ENCODE results near the gene RLBP1. TPM values are rescaled to one million over a fixed set of nuclear protein-coding genes. Genes with fewer than 3 reads are reported as not detected.

Gene RLBP1
- total and polyA plus RNA-seq, 2 of the 13 experiments (the other 11 are each of a cell fraction or from before 2014, with no cell fraction given), result 0.07 TPM; not detected in 1

DNA sequence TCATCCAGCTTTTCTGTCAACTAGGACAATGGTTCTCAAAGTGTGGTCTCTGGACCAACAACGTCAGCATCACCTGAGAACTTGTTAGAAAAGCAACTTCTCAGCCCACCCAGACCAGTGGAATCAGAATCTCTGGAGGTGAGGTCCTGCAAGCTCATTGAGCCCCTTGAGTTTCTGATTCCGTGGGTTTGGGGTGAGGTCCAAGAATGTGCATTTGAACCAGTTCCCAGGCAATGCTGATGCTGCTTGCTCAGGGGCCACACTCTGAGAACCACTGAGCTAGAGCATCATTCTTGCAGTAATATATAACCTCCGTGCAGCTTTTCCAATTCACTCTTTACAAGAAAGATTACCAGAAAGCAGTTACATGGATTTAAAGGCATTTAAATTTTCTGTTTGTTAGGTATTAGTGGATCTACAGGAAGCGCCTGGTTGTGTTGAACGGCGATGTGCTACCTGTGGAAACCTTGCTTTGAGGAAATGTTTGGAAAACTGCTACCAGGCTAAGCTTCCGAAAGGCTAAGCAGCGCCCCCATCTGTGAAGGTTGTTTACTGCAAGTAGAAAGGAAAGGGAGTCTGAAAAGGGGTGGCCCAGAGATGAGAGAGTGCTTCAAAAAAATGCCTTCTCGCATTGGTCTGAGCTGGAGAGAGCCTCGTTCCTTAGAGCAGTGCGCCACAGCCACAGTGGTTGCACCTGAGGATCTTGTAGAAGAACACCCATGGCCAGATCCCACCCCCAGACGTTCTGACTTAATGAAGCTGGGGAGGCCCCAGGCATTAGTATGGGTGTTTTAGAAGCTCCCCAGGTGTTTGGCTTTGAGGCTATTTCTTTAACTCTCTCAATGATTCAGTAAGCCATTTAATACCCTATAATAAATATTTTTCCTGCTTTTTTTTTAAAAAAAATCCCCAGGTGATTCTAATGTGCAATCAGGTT, 50.0 kb downstream of the RLBP1 start (continued):
- TF ChIP-seq SALL2 (CRISPR knock-in tag; IDR thresholded peaks at IDR 0.05) (no peak), CENPT (CRISPR knock-in tag; IDR thresholded peaks at IDR 0.05; ENCODE audit: low read depth) (no peak), ZNF430 (CRISPR knock-in tag; IDR thresholded peaks at IDR 0.05) (no peak), REST (IDR thresholded peaks at IDR 0.05; ENCODE audit: borderline replicate concordance in 1 of 2, low read depth in 1 of 2, low read length in 2 of 2) (no peak), NFKB2 (CRISPR knock-in tag; IDR thresholded peaks at IDR 0.05; ENCODE audit: borderline replicate concordance) (no peak), RORA (CRISPR knock-in tag; IDR thresholded peaks at IDR 0.05) (no peak), ZMAT3 (CRISPR knock-in tag; conservative IDR thresholded peaks at IDR 0.05) (no peak), POLR2G (IDR thresholded peaks at IDR 0.05; ENCODE audit: low read depth, low read length) (no peak), KMT2B (CRISPR knock-in tag; IDR thresholded peaks at IDR 0.05) (no peak), MED1 (CRISPR knock-in tag; IDR thresholded peaks at IDR 0.05) (0 out of 2 replicates have a peak, but pooled peaks have one; percentile 21), RXRB (CRISPR knock-in tag; IDR thresholded peaks at IDR 0.05; ENCODE audit: borderline replicate concordance) (0 out of 2 replicates have a peak, but pooled peaks have one; percentile 38), ZNF263 (CRISPR knock-in tag; IDR thresholded peaks at IDR 0.05) (no peak), HNRNPH1 (optimal IDR thresholded peaks at IDR 0.05; ENCODE audit: low read depth, low read length) (no peak), ZNF816 (CRISPR knock-in tag; IDR thresholded peaks at IDR 0.05; ENCODE audit: borderline replicate concordance) (no peak), SIX1 (CRISPR knock-in tag; IDR thresholded peaks at IDR 0.05; ENCODE audit: borderline replicate concordance) (no peak)
- TF ChIP-seq, protein P1, sequence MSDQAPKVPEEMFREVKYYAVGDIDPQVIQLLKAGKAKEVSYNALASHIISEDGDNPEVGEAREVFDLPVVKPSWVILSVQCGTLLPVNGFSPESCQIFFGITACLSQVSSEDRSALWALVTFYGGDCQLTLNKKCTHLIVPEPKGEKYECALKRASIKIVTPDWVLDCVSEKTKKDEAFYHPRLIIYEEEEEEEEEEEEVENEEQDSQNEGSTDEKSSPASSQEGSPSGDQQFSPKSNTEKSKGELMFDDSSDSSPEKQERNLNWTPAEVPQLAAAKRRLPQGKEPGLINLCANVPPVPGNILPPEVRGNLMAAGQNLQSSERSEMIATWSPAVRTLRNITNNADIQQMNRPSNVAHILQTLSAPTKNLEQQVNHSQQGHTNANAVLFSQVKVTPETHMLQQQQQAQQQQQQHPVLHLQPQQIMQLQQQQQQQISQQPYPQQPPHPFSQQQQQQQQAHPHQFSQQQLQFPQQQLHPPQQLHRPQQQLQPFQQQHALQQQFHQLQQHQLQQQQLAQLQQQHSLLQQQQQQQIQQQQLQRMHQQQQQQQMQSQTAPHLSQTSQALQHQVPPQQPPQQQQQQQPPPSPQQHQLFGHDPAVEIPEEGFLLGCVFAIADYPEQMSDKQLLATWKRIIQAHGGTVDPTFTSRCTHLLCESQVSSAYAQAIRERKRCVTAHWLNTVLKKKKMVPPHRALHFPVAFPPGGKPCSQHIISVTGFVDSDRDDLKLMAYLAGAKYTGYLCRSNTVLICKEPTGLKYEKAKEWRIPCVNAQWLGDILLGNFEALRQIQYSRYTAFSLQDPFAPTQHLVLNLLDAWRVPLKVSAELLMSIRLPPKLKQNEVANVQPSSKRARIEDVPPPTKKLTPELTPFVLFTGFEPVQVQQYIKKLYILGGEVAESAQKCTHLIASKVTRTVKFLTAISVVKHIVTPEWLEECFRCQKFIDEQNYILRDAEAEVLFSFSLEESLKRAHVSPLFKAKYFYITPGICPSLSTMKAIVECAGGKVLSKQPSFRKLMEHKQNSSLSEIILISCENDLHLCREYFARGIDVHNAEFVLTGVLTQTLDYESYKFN (CRISPR knock-in tag; conservative IDR thresholded peaks at IDR 0.05), result 0 out of 2 replicates have a peak, but pooled peaks have one; percentile 18
- TF ChIP-seq, protein P2, sequence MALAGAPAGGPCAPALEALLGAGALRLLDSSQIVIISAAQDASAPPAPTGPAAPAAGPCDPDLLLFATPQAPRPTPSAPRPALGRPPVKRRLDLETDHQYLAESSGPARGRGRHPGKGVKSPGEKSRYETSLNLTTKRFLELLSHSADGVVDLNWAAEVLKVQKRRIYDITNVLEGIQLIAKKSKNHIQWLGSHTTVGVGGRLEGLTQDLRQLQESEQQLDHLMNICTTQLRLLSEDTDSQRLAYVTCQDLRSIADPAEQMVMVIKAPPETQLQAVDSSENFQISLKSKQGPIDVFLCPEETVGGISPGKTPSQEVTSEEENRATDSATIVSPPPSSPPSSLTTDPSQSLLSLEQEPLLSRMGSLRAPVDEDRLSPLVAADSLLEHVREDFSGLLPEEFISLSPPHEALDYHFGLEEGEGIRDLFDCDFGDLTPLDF (CRISPR knock-in tag; IDR thresholded peaks at IDR 0.05), result no peak
- TF ChIP-seq, protein P3, sequence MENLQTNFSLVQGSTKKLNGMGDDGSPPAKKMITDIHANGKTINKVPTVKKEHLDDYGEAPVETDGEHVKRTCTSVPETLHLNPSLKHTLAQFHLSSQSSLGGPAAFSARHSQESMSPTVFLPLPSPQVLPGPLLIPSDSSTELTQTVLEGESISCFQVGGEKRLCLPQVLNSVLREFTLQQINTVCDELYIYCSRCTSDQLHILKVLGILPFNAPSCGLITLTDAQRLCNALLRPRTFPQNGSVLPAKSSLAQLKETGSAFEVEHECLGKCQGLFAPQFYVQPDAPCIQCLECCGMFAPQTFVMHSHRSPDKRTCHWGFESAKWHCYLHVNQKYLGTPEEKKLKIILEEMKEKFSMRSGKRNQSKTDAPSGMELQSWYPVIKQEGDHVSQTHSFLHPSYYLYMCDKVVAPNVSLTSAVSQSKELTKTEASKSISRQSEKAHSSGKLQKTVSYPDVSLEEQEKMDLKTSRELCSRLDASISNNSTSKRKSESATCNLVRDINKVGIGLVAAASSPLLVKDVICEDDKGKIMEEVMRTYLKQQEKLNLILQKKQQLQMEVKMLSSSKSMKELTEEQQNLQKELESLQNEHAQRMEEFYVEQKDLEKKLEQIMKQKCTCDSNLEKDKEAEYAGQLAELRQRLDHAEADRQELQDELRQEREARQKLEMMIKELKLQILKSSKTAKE (CRISPR knock-in tag; IDR thresholded peaks at IDR 0.05; ENCODE audit: borderline replicate concordance), result no peak

All from HepG2 (cell line).